Measurements from ENCODE around the gene GLUD1.
"Not testable (repeated sequence)": the region's sequence is repeated elsewhere in the genome, so short reads cannot be mapped to it uniquely, and the experiment has no call there.

DNA sequence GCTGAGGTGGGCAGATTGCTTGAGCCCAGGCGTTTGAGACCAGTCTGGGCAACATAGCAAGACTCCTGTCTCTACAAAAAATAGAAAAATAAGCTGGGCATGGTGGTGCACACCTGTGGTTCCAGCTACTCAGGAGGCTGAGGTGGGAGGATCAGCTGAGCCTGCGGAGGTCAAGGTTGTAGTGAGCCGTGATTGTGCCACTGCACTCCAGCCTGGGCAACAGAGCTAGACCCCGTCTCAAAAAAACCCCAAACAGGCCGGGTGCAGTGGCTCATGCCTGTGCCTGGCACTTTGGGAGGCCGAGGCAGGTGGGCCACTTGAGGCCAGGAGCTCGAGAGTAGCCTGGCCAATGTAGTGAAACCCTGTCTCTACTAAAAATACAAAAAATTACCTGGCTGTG is 51.1 kb downstream of the GLUD1 start:
- TF ChIP-seq, protein P1, sequence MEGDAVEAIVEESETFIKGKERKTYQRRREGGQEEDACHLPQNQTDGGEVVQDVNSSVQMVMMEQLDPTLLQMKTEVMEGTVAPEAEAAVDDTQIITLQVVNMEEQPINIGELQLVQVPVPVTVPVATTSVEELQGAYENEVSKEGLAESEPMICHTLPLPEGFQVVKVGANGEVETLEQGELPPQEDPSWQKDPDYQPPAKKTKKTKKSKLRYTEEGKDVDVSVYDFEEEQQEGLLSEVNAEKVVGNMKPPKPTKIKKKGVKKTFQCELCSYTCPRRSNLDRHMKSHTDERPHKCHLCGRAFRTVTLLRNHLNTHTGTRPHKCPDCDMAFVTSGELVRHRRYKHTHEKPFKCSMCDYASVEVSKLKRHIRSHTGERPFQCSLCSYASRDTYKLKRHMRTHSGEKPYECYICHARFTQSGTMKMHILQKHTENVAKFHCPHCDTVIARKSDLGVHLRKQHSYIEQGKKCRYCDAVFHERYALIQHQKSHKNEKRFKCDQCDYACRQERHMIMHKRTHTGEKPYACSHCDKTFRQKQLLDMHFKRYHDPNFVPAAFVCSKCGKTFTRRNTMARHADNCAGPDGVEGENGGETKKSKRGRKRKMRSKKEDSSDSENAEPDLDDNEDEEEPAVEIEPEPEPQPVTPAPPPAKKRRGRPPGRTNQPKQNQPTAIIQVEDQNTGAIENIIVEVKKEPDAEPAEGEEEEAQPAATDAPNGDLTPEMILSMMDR (IDR thresholded peaks at IDR 0.05; ENCODE audit: poor library complexity, severe bottlenecking): not testable (repeated sequence)
- TF ChIP-seq POLR2AphosphoS5 (IDR thresholded peaks at IDR 0.05); EP300 (conservative IDR thresholded peaks at IDR 0.05; ENCODE audit: poor library complexity, severe bottlenecking); EZH2 (IDR thresholded peaks at IDR 0.05; ENCODE audit: borderline replicate concordance, insufficient read depth, low read length, poor library complexity, severe bottlenecking); RAD21 (conservative IDR thresholded peaks at IDR 0.05); TAF1 (IDR thresholded peaks at IDR 0.05; ENCODE audit: low read depth): not testable (repeated sequence)

Data from neural cell (in vitro differentiated cells).